Neutrophil (primary cell): ENCODE data around the gene RBPJ.

Experiments used
- H3K27ac ChIP-seq: fragments of 200-600 bp; sonication (generic); 2 replicates; pipeline ENCODE4 v1.5.1; 2016; ENCODE audit warnings: mild to moderate bottlenecking, moderate library complexity
- H3K27me3 ChIP-seq: fragments of 200-600 bp; sonication (generic); 2 replicates; pipeline ENCODE4 v1.6.0; 2016; ENCODE audit warnings: mild to moderate bottlenecking
- H3K36me3 ChIP-seq: fragments of 200-600 bp; sonication (generic); 2 replicates; pipeline ENCODE4 v1.5.1; 2017
- H3K4me1 ChIP-seq, 2 experiments: fragments of 200-600 bp in 1 of 2; sonication (generic) in 1 of 2; 1 replicate in 1 of 2; 2 replicates in 1 of 2; pipeline versions ENCODE4 v1.5.1 to v1.6.1; 2013 to 2016; ENCODE audit warnings: low read depth in 1 of 2, low read length in 1 of 2, mild to moderate bottlenecking in 1 of 2, moderate library complexity in 1 of 2; ENCODE audit not compliant: control insufficient read depth in 1 of 2, insufficient read depth in 1 of 2
- H3K4me3 ChIP-seq, 2 experiments: fragments of 200-600 bp in 1 of 2; sonication (generic) in 1 of 2; 1 replicate in 1 of 2; 2 replicates in 1 of 2; pipeline ENCODE4 v1.5.1; 2013 to 2016; ENCODE audit warnings: low read depth in 1 of 2, low read length in 1 of 2, mild to moderate bottlenecking in 1 of 2, moderate library complexity in 1 of 2
- H3K9me3 ChIP-seq: fragments of 200-600 bp; sonication (generic); 2 replicates; pipeline ENCODE4 v1.5.1; 2016
- TF ChIP-seq, protein P1 (sequence below): fragments of 200-600 bp; sonication (generic); IDR thresholded peaks from 2 replicates; pipeline ENCODE4 v1.5.1; 2016; ENCODE audit warnings: antibody characterized with exemption

Gene RBPJ

DNA sequence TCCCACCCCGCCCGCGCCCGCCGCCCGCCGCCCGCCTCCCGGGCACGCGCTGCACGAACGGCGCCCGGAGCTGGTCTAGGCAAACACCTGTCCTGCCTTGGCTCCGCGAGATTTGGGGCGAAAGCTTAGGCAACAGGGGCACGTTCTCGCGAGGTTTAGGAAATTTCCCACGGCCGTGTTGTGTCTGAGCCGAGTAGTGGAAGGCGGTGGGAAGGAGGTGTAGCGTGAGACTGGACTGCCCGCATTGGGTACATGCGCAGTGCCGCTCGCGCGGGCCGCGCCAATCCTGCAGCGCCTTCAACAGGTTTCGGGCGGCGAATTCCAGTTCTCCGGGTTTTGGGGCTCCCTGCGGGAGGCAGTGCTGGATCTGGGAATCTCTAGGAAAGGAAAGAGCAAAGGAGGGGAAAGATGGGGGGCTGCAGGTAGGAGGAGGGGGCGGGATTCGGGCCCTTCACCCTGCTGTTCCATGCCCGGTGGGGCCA, 1.3 kb upstream of the RBPJ start:
- Histone ChIP-seq H3K4me1 (peaks cover 48 to 55% of the 10 kb centered on the region in 2 experiments), H3K36me3 (no peaks in the 10 kb centered on the region), H3K27ac (peak overlapping the region; percentile 99), H3K27me3 (no peaks in the 10 kb centered on the region), H3K9me3 (peaks cover 4% of the 10 kb centered on the region), H3K4me3 (peak overlapping the region; percentile 80 to 96)
- TF ChIP-seq, protein P1, sequence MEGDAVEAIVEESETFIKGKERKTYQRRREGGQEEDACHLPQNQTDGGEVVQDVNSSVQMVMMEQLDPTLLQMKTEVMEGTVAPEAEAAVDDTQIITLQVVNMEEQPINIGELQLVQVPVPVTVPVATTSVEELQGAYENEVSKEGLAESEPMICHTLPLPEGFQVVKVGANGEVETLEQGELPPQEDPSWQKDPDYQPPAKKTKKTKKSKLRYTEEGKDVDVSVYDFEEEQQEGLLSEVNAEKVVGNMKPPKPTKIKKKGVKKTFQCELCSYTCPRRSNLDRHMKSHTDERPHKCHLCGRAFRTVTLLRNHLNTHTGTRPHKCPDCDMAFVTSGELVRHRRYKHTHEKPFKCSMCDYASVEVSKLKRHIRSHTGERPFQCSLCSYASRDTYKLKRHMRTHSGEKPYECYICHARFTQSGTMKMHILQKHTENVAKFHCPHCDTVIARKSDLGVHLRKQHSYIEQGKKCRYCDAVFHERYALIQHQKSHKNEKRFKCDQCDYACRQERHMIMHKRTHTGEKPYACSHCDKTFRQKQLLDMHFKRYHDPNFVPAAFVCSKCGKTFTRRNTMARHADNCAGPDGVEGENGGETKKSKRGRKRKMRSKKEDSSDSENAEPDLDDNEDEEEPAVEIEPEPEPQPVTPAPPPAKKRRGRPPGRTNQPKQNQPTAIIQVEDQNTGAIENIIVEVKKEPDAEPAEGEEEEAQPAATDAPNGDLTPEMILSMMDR, result peak; percentile 71

DNA sequence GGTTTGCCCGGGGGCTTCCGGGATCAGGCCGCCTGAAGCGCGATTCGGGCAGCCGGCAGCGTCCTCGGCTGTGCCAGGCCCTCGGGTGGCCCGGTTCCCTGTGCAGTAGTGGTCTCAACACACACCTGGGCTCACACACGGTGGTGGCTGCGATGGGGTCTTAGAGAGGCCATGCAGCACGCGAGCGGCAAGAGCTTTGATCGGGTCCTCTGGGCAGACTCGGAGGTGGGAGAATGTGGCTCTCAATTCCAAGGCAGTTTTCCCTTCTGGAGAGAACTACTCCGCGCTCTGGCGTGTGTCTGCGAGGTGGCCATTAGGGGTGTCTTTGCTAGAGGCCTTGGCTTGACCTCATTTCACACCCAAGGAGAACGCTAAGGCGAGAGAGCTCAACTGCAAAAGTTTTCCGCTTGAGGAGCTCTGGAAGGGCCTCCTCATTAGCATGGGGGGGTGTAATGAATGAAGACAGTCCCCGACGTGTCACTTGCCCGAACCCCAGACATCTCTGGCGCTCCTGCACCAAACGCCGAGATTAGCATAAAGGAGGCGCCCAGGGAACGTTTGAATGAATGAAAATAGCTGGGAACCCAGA, 771 bp upstream of the RBPJ start:
- Histone ChIP-seq H3K36me3 (no peaks in the 10 kb centered on the region), H3K4me3 (peak overlapping the region; percentile 80 to 96), H3K9me3 (peaks cover 4% of the 10 kb centered on the region), H3K27ac (peak overlapping the region; percentile 99), H3K27me3 (no peaks in the 10 kb centered on the region), H3K4me1 (peaks cover 54 to 60% of the 10 kb centered on the region in 2 experiments)
- TF ChIP-seq, protein P1, result no peak

DNA sequence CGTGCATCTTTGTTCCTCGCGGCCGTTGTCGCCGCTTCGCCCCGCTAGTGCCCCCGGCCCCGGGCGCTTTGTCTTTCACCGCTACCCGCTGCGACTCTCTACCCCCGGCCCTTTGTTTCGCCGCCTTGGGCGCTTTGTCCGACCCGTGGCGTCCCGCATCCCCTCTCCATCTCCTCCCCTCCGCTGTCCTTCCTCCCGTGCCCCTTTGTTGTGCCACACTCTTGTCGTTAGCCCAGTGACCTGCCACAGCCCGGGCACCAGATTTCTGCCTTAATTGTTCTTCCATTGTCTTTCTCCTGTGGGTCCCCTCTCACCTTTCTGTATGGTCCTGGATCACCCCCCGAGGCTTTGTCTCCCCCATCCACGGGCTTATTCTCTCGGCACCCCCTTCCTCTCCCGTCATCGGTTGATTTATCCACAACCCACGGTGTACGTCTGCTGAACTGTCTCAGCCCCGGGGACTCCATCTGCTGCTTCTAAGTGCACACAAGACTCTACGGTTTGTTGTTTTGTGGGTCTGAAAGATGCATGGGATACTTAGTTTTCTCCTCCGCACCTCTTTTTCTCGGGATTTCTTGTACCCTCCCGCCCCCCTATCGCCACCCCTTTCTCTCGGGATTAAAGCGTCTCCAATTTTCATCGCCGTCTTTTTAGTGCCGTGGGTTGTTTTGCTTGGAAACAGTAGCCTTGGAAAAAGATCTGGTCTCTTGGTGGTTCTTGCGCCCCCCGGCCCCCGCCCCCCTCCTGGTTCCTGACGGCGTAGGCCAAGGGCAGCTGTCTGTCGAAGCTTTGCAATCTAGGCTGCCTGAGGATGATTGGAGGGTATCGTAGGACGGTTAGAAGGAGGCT, 783 bp downstream of the RBPJ start:
- peak overlapping the region; percentile 99 for H3K27ac ChIP-seq
- H3K9me3 ChIP-seq, result no peaks in the 10 kb centered on the region
- no peaks in the 10 kb centered on the region for H3K36me3 ChIP-seq
- H3K27me3 ChIP-seq, result no peaks in the 10 kb centered on the region
- peaks cover 62 to 67% of the 10 kb centered on the region in 2 experiments for H3K4me1 ChIP-seq
- peak overlapping the region; percentile 78 to 80 for H3K4me3 ChIP-seq
- TF ChIP-seq, protein P1, result no peak

DNA sequence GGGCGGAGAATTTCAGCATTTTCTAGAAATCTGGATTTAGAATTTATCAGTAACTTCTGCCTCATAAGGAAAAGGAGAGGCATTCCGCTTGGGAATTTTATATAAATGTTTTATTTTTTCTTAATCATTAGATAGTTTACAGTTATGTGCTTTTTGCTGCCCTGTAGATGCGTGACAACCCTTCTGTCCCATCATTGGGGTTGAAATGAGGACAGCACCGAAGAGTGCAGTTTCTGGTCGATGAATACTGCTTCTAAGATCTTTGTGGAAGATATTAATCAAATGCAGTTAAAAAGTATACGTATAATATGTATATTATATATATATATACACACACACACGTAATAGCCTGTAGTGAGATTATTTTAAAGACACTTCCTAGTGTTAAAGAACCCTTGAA, 1.5 kb downstream of the RBPJ start:
- Histone ChIP-seq H3K4me1 (peaks cover 68 to 72% of the 10 kb centered on the region in 2 experiments), H3K36me3 (no peaks in the 10 kb centered on the region), H3K27ac (peak overlapping the region; percentile 99), H3K9me3 (no peaks in the 10 kb centered on the region), H3K4me3 (peak overlapping the region; percentile 78 to 80), H3K27me3 (no peaks in the 10 kb centered on the region)
- TF ChIP-seq, protein P1, result no peak

DNA sequence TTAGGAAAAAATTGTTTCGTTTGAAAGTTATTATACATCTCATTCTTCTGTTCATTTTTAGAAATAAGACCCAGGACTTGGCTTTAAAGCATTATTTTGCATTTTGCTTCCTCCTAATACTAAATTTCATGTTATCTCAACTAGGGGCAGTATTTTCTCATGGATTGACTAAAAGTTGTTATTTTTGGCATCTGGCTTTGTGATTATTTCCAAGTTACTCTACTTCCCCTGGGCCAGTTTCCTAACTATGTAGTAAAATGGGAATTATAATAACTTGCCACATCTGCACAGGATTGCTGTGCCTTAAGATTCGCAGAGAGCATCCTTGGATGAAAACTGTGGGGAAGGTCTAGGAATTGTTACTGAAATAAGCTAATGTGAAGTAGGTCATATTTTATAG, 3.0 kb downstream of the RBPJ start:
- H3K4me3 ChIP-seq, result no peak overlapping the region
- no peak overlapping the region for H3K27ac ChIP-seq
- H3K9me3 ChIP-seq, result no peaks in the 10 kb centered on the region
- TF ChIP-seq, protein P1, result no peak
- no peaks in the 10 kb centered on the region for H3K36me3 ChIP-seq
- peaks cover 59 to 60% of the 10 kb centered on the region in 2 experiments for H3K4me1 ChIP-seq
- no peaks in the 10 kb centered on the region for H3K27me3 ChIP-seq
